Neural cell (in vitro differentiated cells): Measurements from ENCODE around the gene POLR3C. TPM values are rescaled to one million over a fixed set of nuclear protein-coding genes. Genes with fewer than 3 reads are reported as not detected.

ENCODE experiments used
- H2AFZ ChIP-seq: fragments of 200-600, 300-800 bp; sonication (generic), shearing (Covaris generic); 2 replicates; pipeline ENCODE4 v1.6.0; 2014; ENCODE audit warnings: low read depth, mild to moderate bottlenecking, antibody characterized with exemption, low read length, moderate library complexity
- H3F3A ChIP-seq: fragments of 200-600 bp; shearing (Covaris generic); 2 replicates; pipeline ENCODE4 v1.6.1; 2016; ENCODE audit warnings: mild to moderate bottlenecking, moderate library complexity, mixed read lengths, antibody characterized with exemption, low read length; ENCODE audit not compliant: insufficient read depth, poor library complexity, severe bottlenecking
- H3K27ac ChIP-seq: fragments of 200-600, 300-800 bp; sonication (generic), shearing (Covaris generic); 2 replicates; pipeline ENCODE4 v1.5.1; 2014; ENCODE audit warnings: mild to moderate bottlenecking, low read length, moderate library complexity
- H3K27me3 ChIP-seq: fragments of 300-800, 200-600 bp; sonication (generic), shearing (Covaris generic); 2 replicates; pipeline ENCODE4 v1.6.0; 2014; ENCODE audit warnings: mild to moderate bottlenecking, low read depth, low read length, moderate library complexity; ENCODE audit not compliant: insufficient read depth
- H3K36me3 ChIP-seq: fragments of 300-800, 200-600 bp; sonication (generic), shearing (Covaris generic); 2 replicates; pipeline ENCODE4 v1.5.1; 2014; ENCODE audit warnings: mild to moderate bottlenecking, antibody characterized with exemption, low read length, moderate library complexity; ENCODE audit not compliant: insufficient read depth
- H3K4me2 ChIP-seq: fragments of 300-800, 200-600 bp; sonication (generic), shearing (Covaris generic); 2 replicates; pipeline ENCODE4 v1.6.0; 2014; ENCODE audit warnings: mild to moderate bottlenecking, low read length
- H3K4me3 ChIP-seq: fragments of 300-800, 200-600 bp; sonication (generic), shearing (Covaris generic); 2 replicates; pipeline ENCODE4 v1.5.1; 2014; ENCODE audit warnings: mild to moderate bottlenecking, low read length, moderate library complexity
- H3K79me2 ChIP-seq: fragments of 200-600 bp; shearing (Covaris generic); replicated peaks from 2 replicates; pipeline ENCODE4 v1.6.0; 2014; ENCODE audit warnings: mild to moderate bottlenecking, low read length, moderate library complexity; ENCODE audit not compliant: insufficient read depth
- H3K9ac ChIP-seq: fragments of 300-800, 200-600 bp; sonication (generic), shearing (Covaris generic); 2 replicates; pipeline ENCODE4 v1.6.1; 2016; ENCODE audit warnings: mild to moderate bottlenecking, low read length, mixed read lengths
- H3K9me2 ChIP-seq: fragments of 200-600 bp; shearing (Covaris generic); 2 replicates; pipeline ENCODE4 v1.6.1; 2016; ENCODE audit warnings: mild to moderate bottlenecking, low read length, mixed read lengths; ENCODE audit not compliant: insufficient read depth
- H3K9me3 ChIP-seq: fragments of 200-600, 300-800 bp; sonication (generic), shearing (Covaris generic); 2 replicates; pipeline ENCODE4 v1.6.1; 2016; ENCODE audit warnings: mild to moderate bottlenecking, mixed run types, low read length, moderate library complexity, mixed read lengths
- H4K20me1 ChIP-seq: fragments of 200-600 bp; shearing (Covaris generic); 2 replicates; pipeline ENCODE4 v1.6.1; 2016; ENCODE audit warnings: mild to moderate bottlenecking, mixed run types; ENCODE audit not compliant: insufficient read depth
- CTCF ChIP-seq: fragments of 450-650 bp; IDR thresholded peaks from 2 replicates; pipeline ENCODE4 v1.5.1; 2014; ENCODE audit warnings: antibody characterized with exemption, mild to moderate bottlenecking, moderate library complexity; ENCODE audit not compliant: poor library complexity, severe bottlenecking
- EP300 ChIP-seq: fragments of 450-650 bp; conservative IDR thresholded peaks from 2 replicates; pipeline ENCODE4 v1.6.1; 2014; ENCODE audit warnings: antibody characterized with exemption, mild to moderate bottlenecking, moderate library complexity; ENCODE audit not compliant: poor library complexity, severe bottlenecking
- EZH2 ChIP-seq: fragments of 200-600, 300-800 bp; shearing (Covaris generic), sonication (generic); IDR thresholded peaks from 2 replicates; pipeline ENCODE4 v1.6.1; 2014; ENCODE audit warnings: antibody characterized with exemption, low read length, borderline replicate concordance, mild to moderate bottlenecking; ENCODE audit not compliant: insufficient read depth, poor library complexity, severe bottlenecking
- MXI1 ChIP-seq: fragments of 450-650 bp; conservative IDR thresholded peaks from 2 replicates; pipeline ENCODE4 v1.6.1; 2014; ENCODE audit warnings: antibody characterized with exemption, mild to moderate bottlenecking; ENCODE audit not compliant: poor library complexity, severe bottlenecking
- POLR2AphosphoS5 ChIP-seq: IDR thresholded peaks from 2 replicates; pipeline ENCODE4 v1.6.1; 2012
- RAD21 ChIP-seq: fragments of 450-650 bp; conservative IDR thresholded peaks from 2 replicates; pipeline ENCODE4 v1.6.1; 2014; ENCODE audit warnings: antibody characterized with exemption, mild to moderate bottlenecking, moderate library complexity
- SMC3 ChIP-seq: fragments of 450-650 bp; conservative IDR thresholded peaks from 2 replicates; pipeline ENCODE4 v1.6.1; 2014; ENCODE audit warnings: antibody characterized with exemption, mild to moderate bottlenecking, moderate library complexity; ENCODE audit not compliant: poor library complexity
- TAF1 ChIP-seq: IDR thresholded peaks from 2 replicates; pipeline ENCODE4 v1.6.1; 2012; ENCODE audit warnings: low read depth
- polyA plus RNA-seq: library from polyadenylated mRNA; depleted of rRNA; stranded (reverse); fragments of >200 nt; gene quantifications from 2 replicates; pipeline ENCODE4 v1.2.3, GENCODE V29; 2014
- TF ChIP-seq, protein P1 (sequence below): IDR thresholded peaks from 2 replicates; pipeline ENCODE4 v1.6.1; 2012; ENCODE audit warnings: borderline replicate concordance

Gene POLR3C
- polyA plus RNA-seq, 1 donor from 2014 or later = 30.1 TPM

DNA sequence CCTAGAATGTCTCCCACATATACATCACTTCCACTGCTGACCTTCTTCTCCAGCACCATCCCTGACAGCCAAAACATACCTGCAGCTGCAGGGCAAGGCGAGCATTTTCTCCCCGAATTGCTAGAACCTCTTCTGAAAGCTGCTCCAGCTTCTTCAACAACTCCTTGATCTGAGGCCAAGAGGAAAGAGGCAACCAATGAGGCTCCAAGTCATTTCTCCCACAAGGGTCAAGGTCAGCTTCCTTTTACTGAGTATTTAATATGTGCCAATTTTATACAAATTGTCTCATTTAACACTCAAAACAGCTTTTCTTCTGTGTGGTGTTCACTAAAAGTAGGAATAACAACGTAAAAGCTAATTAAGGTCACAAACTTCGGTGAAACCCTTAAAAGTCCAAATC, 44.2 kb downstream of the POLR3C start:
- H3F3A ChIP-seq = no peaks in the 10 kb centered on the region
- no peak overlapping the region for H3K4me3 ChIP-seq
- H3K9me3 ChIP-seq = no peaks in the 10 kb centered on the region
- TF ChIP-seq POLR2AphosphoS5 (no peak), EP300 (no peak), RAD21 (no peak), MXI1 (no peak), CTCF (no peak), TAF1 (no peak), EZH2 (no peak), SMC3 (no peak)
- TF ChIP-seq, protein P1, sequence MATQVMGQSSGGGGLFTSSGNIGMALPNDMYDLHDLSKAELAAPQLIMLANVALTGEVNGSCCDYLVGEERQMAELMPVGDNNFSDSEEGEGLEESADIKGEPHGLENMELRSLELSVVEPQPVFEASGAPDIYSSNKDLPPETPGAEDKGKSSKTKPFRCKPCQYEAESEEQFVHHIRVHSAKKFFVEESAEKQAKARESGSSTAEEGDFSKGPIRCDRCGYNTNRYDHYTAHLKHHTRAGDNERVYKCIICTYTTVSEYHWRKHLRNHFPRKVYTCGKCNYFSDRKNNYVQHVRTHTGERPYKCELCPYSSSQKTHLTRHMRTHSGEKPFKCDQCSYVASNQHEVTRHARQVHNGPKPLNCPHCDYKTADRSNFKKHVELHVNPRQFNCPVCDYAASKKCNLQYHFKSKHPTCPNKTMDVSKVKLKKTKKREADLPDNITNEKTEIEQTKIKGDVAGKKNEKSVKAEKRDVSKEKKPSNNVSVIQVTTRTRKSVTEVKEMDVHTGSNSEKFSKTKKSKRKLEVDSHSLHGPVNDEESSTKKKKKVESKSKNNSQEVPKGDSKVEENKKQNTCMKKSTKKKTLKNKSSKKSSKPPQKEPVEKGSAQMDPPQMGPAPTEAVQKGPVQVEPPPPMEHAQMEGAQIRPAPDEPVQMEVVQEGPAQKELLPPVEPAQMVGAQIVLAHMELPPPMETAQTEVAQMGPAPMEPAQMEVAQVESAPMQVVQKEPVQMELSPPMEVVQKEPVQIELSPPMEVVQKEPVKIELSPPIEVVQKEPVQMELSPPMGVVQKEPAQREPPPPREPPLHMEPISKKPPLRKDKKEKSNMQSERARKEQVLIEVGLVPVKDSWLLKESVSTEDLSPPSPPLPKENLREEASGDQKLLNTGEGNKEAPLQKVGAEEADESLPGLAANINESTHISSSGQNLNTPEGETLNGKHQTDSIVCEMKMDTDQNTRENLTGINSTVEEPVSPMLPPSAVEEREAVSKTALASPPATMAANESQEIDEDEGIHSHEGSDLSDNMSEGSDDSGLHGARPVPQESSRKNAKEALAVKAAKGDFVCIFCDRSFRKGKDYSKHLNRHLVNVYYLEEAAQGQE = no peak
- no peak overlapping the region for H3K9ac ChIP-seq
- no peak overlapping the region for H2AFZ ChIP-seq
- no peaks in the 10 kb centered on the region for H4K20me1 ChIP-seq
- H3K36me3 ChIP-seq = no peaks in the 10 kb centered on the region
- H3K4me2 ChIP-seq = no peak overlapping the region
- no peaks in the 10 kb centered on the region for H3K9me2 ChIP-seq
- H3K27ac ChIP-seq = no peak overlapping the region
- no peaks in the 10 kb centered on the region for H3K79me2 ChIP-seq
- H3K27me3 ChIP-seq = peaks cover 8% of the 10 kb centered on the region

- Histone ChIP-seq H3K4me3 (peak overlapping the region; percentile 30), H3F3A (no peaks in the 10 kb centered on the region), H3K27me3 (peaks cover 8% of the 10 kb centered on the region), H3K9me3 (no peaks in the 10 kb centered on the region), H2AFZ (no peak overlapping the region), H3K79me2 (no peaks in the 10 kb centered on the region), H3K9me2 (no peaks in the 10 kb centered on the region), H4K20me1 (no peaks in the 10 kb centered on the region), H3K4me2 (no peak overlapping the region), H3K9ac (no peak overlapping the region), H3K27ac (no peak overlapping the region), H3K36me3 (no peaks in the 10 kb centered on the region)
- TF ChIP-seq TAF1 = no peak
- TF ChIP-seq, protein P1 = no peak
- TF ChIP-seq EP300 = no peak
Observed at GRCh38 chr1:145871994-145872924, 48.3 kb downstream of the POLR3C start.
